DMS53 treated with DMSO at 0.1 percent for 48 hours (cell line): Measurements from ENCODE around the gene BPGM.

Experiments
- DNase-seq: peaks from one replicate; lab custom pipeline; 2025; ENCODE audit not compliant: unreplicated experiment; lab: John Stamatoyannopoulos, UW

BPGM gene

GRCh38 chr7:134714470-134715205, 68.0 kb downstream of the BPGM start:
- no peak for DNase-seq

GRCh38 chr7:134718211-134718875, 71.7 kb downstream of the BPGM start:
- no peak for DNase-seq

GRCh38 chr7:134720091-134720935, 73.7 kb downstream of the BPGM start:
- no peak for DNase-seq

- DNase-seq = no peak
Measured at GRCh38 chr7:134721171-134721570, 74.5 kb downstream of the BPGM start.

- DNase-seq = no peak
Measured at GRCh38 chr7:134722786-134723322, 76.2 kb downstream of the BPGM start.

GRCh38 chr7:134723892-134724291, 77.2 kb downstream of the BPGM start:
- no peak for DNase-seq

GRCh38 chr7:134724606-134725005, 78.0 kb downstream of the BPGM start:
- peak; percentile 27 for DNase-seq

GRCh38 chr7:134726581-134726980, 79.9 kb downstream of the BPGM start:
- DNase-seq = no peak

- no peak for DNase-seq
Measured at GRCh38 chr7:134727711-134728110, 81.1 kb downstream of the BPGM start.
